Right lung (tissue), 5 donors: Measurements from ENCODE around the gene DHX38. TPM values are rescaled to one million over a fixed set of nuclear protein-coding genes. Genes with fewer than 3 reads are reported as not detected.
"Not testable (repeated sequence)": the region's sequence is repeated elsewhere in the genome, so short reads cannot be mapped to it uniquely, and the experiment has no call there.

ENCODE experiments used
- DNase-seq, 2 donors: peaks; one replicate each; pipeline ENCODE4 v3.0.0-alpha.2; 2013
- polyA plus RNA-seq, 5 donors: library from polyadenylated mRNA; unstranded; fragments of 120-200 nt; gene quantifications; one replicate each; pipeline versions ENCODE4 v1.2.1 to v1.2.3, GENCODE V29; 2013; ENCODE audit warnings: inconsistent platforms in 1 of 5, low replicate concordance in 1 of 5; ENCODE audit not compliant: insufficient read length in 5 of 5, insufficient read depth in 1 of 5

Gene DHX38
- polyA plus RNA-seq, 5 donors = 61.7 to 78.0 (median 75.5) TPM

- not testable (repeated sequence) for DNase-seq
Observed at GRCh38 chr16:72076991-72077706, 16.5 kb upstream of the DHX38 start.

GRCh38 chr16:72083778-72084404 lies 9.8 kb upstream of the DHX38 start:
- no peak for DNase-seq

- DNase-seq = no peak
Observed at GRCh38 chr16:72084445-72084844, 9.2 kb upstream of the DHX38 start.

GRCh38 chr16:72085002-72085401 lies 8.6 kb upstream of the DHX38 start:
- DNase-seq = no peak

GRCh38 chr16:72091217-72091616 lies 2.4 kb upstream of the DHX38 start:
- no peak for DNase-seq

- DNase-seq = peak in 1 of 2 donors; percentile 5
Observed at GRCh38 chr16:72092832-72093447, 707 bp upstream of the DHX38 start.

GRCh38 chr16:72094266-72094610 lies 591 bp downstream of the DHX38 start:
- DNase-seq = no peak

- DNase-seq = no peak
Observed at GRCh38 chr16:72098936-72099335, 5.3 kb downstream of the DHX38 start.

- DNase-seq = peak; percentile 4 to 18
Observed at GRCh38 chr16:72099377-72099818, 5.8 kb downstream of the DHX38 start.

GRCh38 chr16:72101195-72101594 lies 7.5 kb downstream of the DHX38 start:
- no peak for DNase-seq

- no peak for DNase-seq
Observed at GRCh38 chr16:72104905-72105304, 11.3 kb downstream of the DHX38 start.

GRCh38 chr16:72105978-72106377 lies 12.3 kb downstream of the DHX38 start:
- no peak for DNase-seq

GRCh38 chr16:72107371-72107770 lies 13.7 kb downstream of the DHX38 start:
- no peak for DNase-seq

- DNase-seq = no peak
Observed at GRCh38 chr16:72108353-72109102, 14.9 kb downstream of the DHX38 start.

- no peak for DNase-seq
Observed at GRCh38 chr16:72109300-72109699, 15.7 kb downstream of the DHX38 start.

GRCh38 chr16:72109966-72110530 lies 16.4 kb downstream of the DHX38 start:
- no peak for DNase-seq

GRCh38 chr16:72110662-72111615 lies 17.3 kb downstream of the DHX38 start:
- no peak for DNase-seq

- no peak for DNase-seq
Observed at GRCh38 chr16:72111657-72112451, 18.2 kb downstream of the DHX38 start.

GRCh38 chr16:72112452-72112792 lies 18.8 kb downstream of the DHX38 start:
- no peak for DNase-seq
